ENCODE results near the gene DPY19L1. TPM values are rescaled to one million over a fixed set of nuclear protein-coding genes. Genes with fewer than 3 reads are reported as not detected.

The DPY19L1 gene
- total and polyA plus RNA-seq, 2 donors (not counting 3 experiments of a cell fraction or from before 2014, with no cell fraction given) = 30.9 to 53.1 TPM

DNA sequence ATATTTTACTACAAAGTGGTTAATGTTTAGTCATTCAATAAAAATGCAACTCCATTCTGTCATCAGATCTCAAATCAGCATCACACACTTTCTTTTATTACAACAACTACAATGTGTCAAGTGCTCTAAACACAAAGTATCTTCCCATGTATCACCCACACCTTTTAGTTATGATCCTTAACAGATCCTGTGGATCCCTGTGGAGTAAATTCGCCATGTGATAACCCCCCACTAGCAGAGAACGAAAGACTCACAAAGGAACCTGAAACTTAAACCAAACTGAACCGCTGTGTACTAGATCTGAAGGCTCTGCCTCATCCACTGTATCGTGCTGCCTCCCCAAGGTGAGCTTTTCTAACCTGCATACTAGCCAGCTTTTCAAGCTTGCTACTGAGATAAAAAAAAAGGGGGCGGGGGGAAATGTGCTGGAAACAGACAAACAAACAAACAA lies 1.7 kb downstream of the DPY19L1 start:
- Histone ChIP-seq H3K36me3 (ENCODE audit: control insufficient read depth in 2 of 2, extremely low read depth in 1 of 2, insufficient read depth in 2 of 2, low read length in 2 of 2) (no peaks in the 10 kb centered on the region), H3K4me2 (ENCODE audit: insufficient read depth, low read length) (peak overlapping the region; percentile 94), H3K27ac (ENCODE audit: insufficient read depth, low read depth, low read length) (peak overlapping the region; percentile 91), H3K4me3 (replicated peaks in 1 of 3; ENCODE audit: insufficient read depth in 1 of 3, low read depth in 1 of 3, low read length in 3 of 3) (peak overlapping the region; percentile 21 to 84 (median 71)), H3K27me3 (ENCODE audit: control insufficient read depth in 2 of 2, insufficient read depth in 2 of 2, low read length in 2 of 2) (no peaks in the 10 kb centered on the region), H2AFZ (ENCODE audit: low read depth, low read length) (no peak overlapping the region), H3K9me1 (replicated peaks; ENCODE audit: control insufficient read depth, extremely low read depth, insufficient read depth, low read length) (no peaks in the 10 kb centered on the region), H3K9me3 (replicated peaks; ENCODE audit: control insufficient read depth, insufficient read depth, low read length) (no peaks in the 10 kb centered on the region), H3K9ac (replicated peaks; ENCODE audit: extremely low read depth, insufficient read depth, low read length) (peak overlapping the region; percentile 74), H4K20me1 (replicated peaks; ENCODE audit: control insufficient read depth, extremely low read depth, insufficient read depth, low read length) (no peaks in the 10 kb centered on the region), H3K4me1 (ENCODE audit: control insufficient read depth, extremely low read depth, insufficient read depth, low read length) (peaks cover 27% of the 10 kb centered on the region), H3K79me2 (ENCODE audit: control insufficient read depth, insufficient read depth, low read length) (peaks cover 58% of the 10 kb centered on the region)
- dilution Hi-C loops (cut with MboI; ENCODE audit: extremely low pct_ligation_motif_present, low sequenced_read_pairs) (no loop called here), intact Hi-C loops (cut with micrococcal nuclease) (loop anchor here (5.0 to 10.0 kb wide), 5 partner anchors 108 to 1359 kb away; no protein-coding TSS in a partner anchor)
- no peak for TF ChIP-seq POLR2AphosphoS5 (IDR thresholded peaks at IDR 0.05; ENCODE audit: insufficient read depth, low read depth, low read length)
- TF ChIP-seq JUN (IDR thresholded peaks at IDR 0.05; ENCODE audit: borderline replicate concordance, insufficient read depth, insufficient read length, low read depth) = no peak
- no peak for TF ChIP-seq MYC (IDR thresholded peaks at IDR 0.05; ENCODE audit: low read depth, low read length)
- no peak for TF ChIP-seq FOS (IDR thresholded peaks at IDR 0.05; ENCODE audit: borderline replicate concordance, insufficient read depth, low read length)
- TF ChIP-seq GATA2 (IDR thresholded peaks at IDR 0.05; ENCODE audit: insufficient read depth, insufficient read length, low read depth, low read length) = no peak
- TF ChIP-seq, protein P1, sequence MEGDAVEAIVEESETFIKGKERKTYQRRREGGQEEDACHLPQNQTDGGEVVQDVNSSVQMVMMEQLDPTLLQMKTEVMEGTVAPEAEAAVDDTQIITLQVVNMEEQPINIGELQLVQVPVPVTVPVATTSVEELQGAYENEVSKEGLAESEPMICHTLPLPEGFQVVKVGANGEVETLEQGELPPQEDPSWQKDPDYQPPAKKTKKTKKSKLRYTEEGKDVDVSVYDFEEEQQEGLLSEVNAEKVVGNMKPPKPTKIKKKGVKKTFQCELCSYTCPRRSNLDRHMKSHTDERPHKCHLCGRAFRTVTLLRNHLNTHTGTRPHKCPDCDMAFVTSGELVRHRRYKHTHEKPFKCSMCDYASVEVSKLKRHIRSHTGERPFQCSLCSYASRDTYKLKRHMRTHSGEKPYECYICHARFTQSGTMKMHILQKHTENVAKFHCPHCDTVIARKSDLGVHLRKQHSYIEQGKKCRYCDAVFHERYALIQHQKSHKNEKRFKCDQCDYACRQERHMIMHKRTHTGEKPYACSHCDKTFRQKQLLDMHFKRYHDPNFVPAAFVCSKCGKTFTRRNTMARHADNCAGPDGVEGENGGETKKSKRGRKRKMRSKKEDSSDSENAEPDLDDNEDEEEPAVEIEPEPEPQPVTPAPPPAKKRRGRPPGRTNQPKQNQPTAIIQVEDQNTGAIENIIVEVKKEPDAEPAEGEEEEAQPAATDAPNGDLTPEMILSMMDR (IDR thresholded peaks at IDR 0.05; ENCODE audit: extremely low read depth in 1 of 2, insufficient read depth in 1 of 2, low read depth in 1 of 2, low read length in 2 of 2) = no peak
- ChIA-PET POLR2A (no interaction called here), CTCF (interaction anchor here (0.6 to 2.1 kb wide), 4 partner anchors 43 to 964 kb away, joined by 3 to 18 read pairs (median 4); no protein-coding TSS in a partner anchor)
- BruUV-seq (replicated peaks) = no TSS peak
- FAIRE-seq = no peak
- peak; percentile 51 for DNase-seq (ENCODE audit: low read depth, low spot score)
